OCI-LY3 (cell line): ENCODE results near the gene SIK3.

Experiments
- H2AFZ ChIP-seq: fragments of 200-600, 300-600 bp; shearing (Covaris generic); 2 replicates; pipeline ENCODE4 v1.6.0; 2014; ENCODE audit warnings: antibody characterized with exemption, low read depth, low read length
- H3K27ac ChIP-seq: fragments of 200-600, 300-600 bp; sonication (generic); 2 replicates; pipeline ENCODE4 v1.5.1; 2014; ENCODE audit warnings: mild to moderate bottlenecking, low read length, moderate library complexity, mixed read lengths
- H3K27me3 ChIP-seq: fragments of 200-600, 300-600 bp; sonication (generic); 2 replicates; pipeline ENCODE4 v1.6.1; 2014; ENCODE audit warnings: low read depth, low read length, mixed read lengths
- H3K36me3 ChIP-seq: fragments of 200-600, 300-600 bp; sonication (generic); replicated peaks from 2 replicates; pipeline ENCODE3; 2014; ENCODE audit warnings: low read depth, low read length, mixed read lengths
- H3K4me1 ChIP-seq: fragments of 300-600, 200-600 bp; sonication (generic); 2 replicates; pipeline ENCODE4 v1.6.1; 2014; ENCODE audit warnings: low read length, mixed read lengths
- H3K4me2 ChIP-seq: fragments of 200-600, 300-600 bp; sonication (generic); 2 replicates; pipeline ENCODE4 v1.6.1; 2014; ENCODE audit warnings: low read length, mixed read lengths
- H3K4me3 ChIP-seq: fragments of 300-600, 200-600 bp; sonication (generic); 2 replicates; pipeline ENCODE4 v1.5.1; 2014; ENCODE audit warnings: antibody characterized with exemption, mild to moderate bottlenecking, low read length, moderate library complexity
- H3K79me2 ChIP-seq: fragments of 300-600, 200-600 bp; shearing (Covaris generic); 2 replicates; pipeline ENCODE4 v1.6.1; 2014; ENCODE audit warnings: mild to moderate bottlenecking, low read length, mixed read lengths
- H3K9ac ChIP-seq: fragments of 300-600, 200-600 bp; shearing (Covaris generic); 2 replicates; pipeline ENCODE4 v1.6.0; 2014; ENCODE audit warnings: mild to moderate bottlenecking, low read length, moderate library complexity
- H3K9me3 ChIP-seq: fragments of 200-600, 300-600 bp; shearing (Covaris generic); 2 replicates; pipeline ENCODE4 v1.6.1; 2014; ENCODE audit warnings: low read length, mixed read lengths; ENCODE audit not compliant: insufficient read depth
- H4K20me1 ChIP-seq: fragments of 200-600, 300-600 bp; sonication (generic); 2 replicates; pipeline ENCODE4 v1.6.1; 2016; ENCODE audit warnings: low read length, mixed read lengths; ENCODE audit not compliant: insufficient read depth
- EZH2phosphoT487 ChIP-seq: fragments of 200-600 bp; shearing (Covaris generic); IDR thresholded peaks from 2 replicates; pipeline ENCODE4 v1.6.1; 2018; ENCODE audit warnings: antibody characterized with exemption, mixed run types, low read depth
- TF ChIP-seq, protein P1 (sequence below): fragments of 200-600, 300-600 bp; sonication (generic); IDR thresholded peaks from 2 replicates; pipeline ENCODE4 v1.5.1; 2014; ENCODE audit warnings: antibody characterized with exemption, low read length, low read depth

SIK3 gene

GRCh38 chr11:116917632-116918031 is 180.6 kb downstream of the SIK3 start:
- no peak overlapping the region for H2AFZ ChIP-seq

GRCh38 chr11:116916886-116917285 is 181.3 kb downstream of the SIK3 start:
- H3K4me1 ChIP-seq, result no peaks in the 10 kb centered on the region
- no peak for TF ChIP-seq EZH2phosphoT487
- TF ChIP-seq, protein P1, sequence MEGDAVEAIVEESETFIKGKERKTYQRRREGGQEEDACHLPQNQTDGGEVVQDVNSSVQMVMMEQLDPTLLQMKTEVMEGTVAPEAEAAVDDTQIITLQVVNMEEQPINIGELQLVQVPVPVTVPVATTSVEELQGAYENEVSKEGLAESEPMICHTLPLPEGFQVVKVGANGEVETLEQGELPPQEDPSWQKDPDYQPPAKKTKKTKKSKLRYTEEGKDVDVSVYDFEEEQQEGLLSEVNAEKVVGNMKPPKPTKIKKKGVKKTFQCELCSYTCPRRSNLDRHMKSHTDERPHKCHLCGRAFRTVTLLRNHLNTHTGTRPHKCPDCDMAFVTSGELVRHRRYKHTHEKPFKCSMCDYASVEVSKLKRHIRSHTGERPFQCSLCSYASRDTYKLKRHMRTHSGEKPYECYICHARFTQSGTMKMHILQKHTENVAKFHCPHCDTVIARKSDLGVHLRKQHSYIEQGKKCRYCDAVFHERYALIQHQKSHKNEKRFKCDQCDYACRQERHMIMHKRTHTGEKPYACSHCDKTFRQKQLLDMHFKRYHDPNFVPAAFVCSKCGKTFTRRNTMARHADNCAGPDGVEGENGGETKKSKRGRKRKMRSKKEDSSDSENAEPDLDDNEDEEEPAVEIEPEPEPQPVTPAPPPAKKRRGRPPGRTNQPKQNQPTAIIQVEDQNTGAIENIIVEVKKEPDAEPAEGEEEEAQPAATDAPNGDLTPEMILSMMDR, result no peak
- H3K4me2 ChIP-seq, result no peak overlapping the region
- H3K4me3 ChIP-seq, result no peak overlapping the region
- no peaks in the 10 kb centered on the region for H3K79me2 ChIP-seq
- no peaks in the 10 kb centered on the region for H3K9me3 ChIP-seq
- 0 out of 2 replicates have a peak, but pooled peaks cover 4% of the 10 kb centered on the region for H4K20me1 ChIP-seq
- H3K27me3 ChIP-seq, result no peaks in the 10 kb centered on the region
- H3K27ac ChIP-seq, result no peak overlapping the region
- H3K36me3 ChIP-seq, result no peaks in the 10 kb centered on the region
- no peak overlapping the region for H3K9ac ChIP-seq
- no peak overlapping the region for H2AFZ ChIP-seq

More at GRCh38 chr11:116917632-116918031, 180.6 kb downstream of the SIK3 start:
- no peak for TF ChIP-seq EZH2phosphoT487
- TF ChIP-seq, protein P1, result no peak
- H4K20me1 ChIP-seq, result 0 out of 2 replicates have a peak, but pooled peaks cover 4% of the 10 kb centered on the region
- no peaks in the 10 kb centered on the region for H3K79me2 ChIP-seq
- H3K9ac ChIP-seq, result no peak overlapping the region
- H3K4me3 ChIP-seq, result no peak overlapping the region
- H3K27ac ChIP-seq, result no peak overlapping the region
- H3K27me3 ChIP-seq, result no peaks in the 10 kb centered on the region
- no peak overlapping the region for H3K4me2 ChIP-seq
- H3K4me1 ChIP-seq, result no peaks in the 10 kb centered on the region
- no peaks in the 10 kb centered on the region for H3K9me3 ChIP-seq
- no peaks in the 10 kb centered on the region for H3K36me3 ChIP-seq

GRCh38 chr11:116916052-116916451 is 182.2 kb downstream of the SIK3 start:
- Histone ChIP-seq H2AFZ (no peak overlapping the region), H3K4me1 (no peaks in the 10 kb centered on the region)

DNA sequence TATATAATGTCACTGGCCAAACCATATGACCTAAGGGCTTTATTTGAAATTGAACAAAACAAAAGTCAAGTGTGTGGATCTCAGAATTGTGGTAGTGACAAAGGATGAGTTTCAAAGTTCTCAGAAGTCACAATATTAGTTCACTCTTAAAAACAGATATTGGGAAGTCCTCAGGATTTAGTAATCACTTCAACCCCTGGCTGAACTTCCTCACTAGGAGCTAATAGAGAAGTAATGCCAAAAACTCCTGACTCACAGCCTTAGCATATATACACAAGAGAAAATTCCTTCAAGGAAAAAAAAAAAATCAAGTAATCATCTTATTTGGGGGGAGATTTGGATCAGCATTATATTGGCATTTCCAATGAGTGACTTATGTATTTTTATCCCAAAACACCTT is 185.2 kb downstream of the SIK3 start:
- Histone ChIP-seq H4K20me1 (no peaks in the 10 kb centered on the region), H2AFZ (no peak overlapping the region), H3K36me3 (no peaks in the 10 kb centered on the region), H3K79me2 (peaks cover 3% of the 10 kb centered on the region; the same call in 1 of the 2 replicates), H3K9ac (no peak overlapping the region), H3K27ac (no peak overlapping the region), H3K9me3 (no peaks in the 10 kb centered on the region), H3K4me3 (no peak overlapping the region), H3K4me1 (peaks cover 7% of the 10 kb centered on the region), H3K4me2 (no peak overlapping the region), H3K27me3 (no peaks in the 10 kb centered on the region)
- no peak for TF ChIP-seq EZH2phosphoT487
- TF ChIP-seq, protein P1, result no peak

More at GRCh38 chr11:116916052-116916451, 182.2 kb downstream of the SIK3 start:
- H3K79me2 ChIP-seq, result no peaks in the 10 kb centered on the region
- no peaks in the 10 kb centered on the region for H3K36me3 ChIP-seq
- 0 out of 2 replicates have a peak, but pooled peaks cover 4% of the 10 kb centered on the region for H4K20me1 ChIP-seq
- H3K4me3 ChIP-seq, result no peak overlapping the region
- no peak overlapping the region for H3K4me2 ChIP-seq
- H3K27me3 ChIP-seq, result no peaks in the 10 kb centered on the region
- no peak for TF ChIP-seq EZH2phosphoT487
- TF ChIP-seq, protein P1, result no peak
- H3K27ac ChIP-seq, result no peak overlapping the region
- no peaks in the 10 kb centered on the region for H3K9me3 ChIP-seq
- no peak overlapping the region for H3K9ac ChIP-seq
